ENCODE data around the gene ASIC2. TPM values are rescaled to one million over a fixed set of nuclear protein-coding genes. Genes with fewer than 3 reads are reported as not detected.

The ASIC2 gene
- total RNA-seq, 1 donor: not detected

DNA sequence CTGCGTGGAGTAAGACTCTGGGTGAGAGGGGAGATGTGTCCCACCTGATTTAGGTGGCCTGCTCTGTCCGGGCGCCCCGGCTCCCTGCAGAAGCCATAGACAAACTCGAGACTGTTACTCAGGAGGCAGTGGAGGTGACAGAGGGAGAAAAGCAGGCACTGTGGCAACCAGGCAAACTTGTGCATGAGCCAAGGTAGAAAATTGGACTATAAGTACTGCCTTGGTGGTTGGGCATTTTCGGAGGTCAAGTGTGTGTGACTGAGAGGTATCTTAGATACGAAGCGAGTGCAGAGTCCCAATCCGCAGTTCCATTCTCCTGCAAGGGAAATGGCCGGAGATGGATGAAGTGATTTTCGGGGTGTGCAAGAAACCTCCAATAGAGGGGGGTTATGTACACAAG lies 328.6 kb downstream of the ASIC2 start:
- no peak overlapping the region for H3K4me3 ChIP-seq (ENCODE audit: insufficient read depth, low read length)
- H4K20me1 ChIP-seq (ENCODE audit: insufficient read depth, low read length): no peaks in the 10 kb centered on the region
- no peak overlapping the region for H3K4me2 ChIP-seq (ENCODE audit: insufficient read depth, low read length)
- no peaks in the 10 kb centered on the region for H3K79me2 ChIP-seq (ENCODE audit: insufficient read depth, low read length)
- H3K27ac ChIP-seq (ENCODE audit: low read depth, low read length): no peak overlapping the region
- H3K27me3 ChIP-seq (ENCODE audit: insufficient read depth, low read length): peaks cover 11% of the 10 kb centered on the region
- TF ChIP-seq, protein P1, sequence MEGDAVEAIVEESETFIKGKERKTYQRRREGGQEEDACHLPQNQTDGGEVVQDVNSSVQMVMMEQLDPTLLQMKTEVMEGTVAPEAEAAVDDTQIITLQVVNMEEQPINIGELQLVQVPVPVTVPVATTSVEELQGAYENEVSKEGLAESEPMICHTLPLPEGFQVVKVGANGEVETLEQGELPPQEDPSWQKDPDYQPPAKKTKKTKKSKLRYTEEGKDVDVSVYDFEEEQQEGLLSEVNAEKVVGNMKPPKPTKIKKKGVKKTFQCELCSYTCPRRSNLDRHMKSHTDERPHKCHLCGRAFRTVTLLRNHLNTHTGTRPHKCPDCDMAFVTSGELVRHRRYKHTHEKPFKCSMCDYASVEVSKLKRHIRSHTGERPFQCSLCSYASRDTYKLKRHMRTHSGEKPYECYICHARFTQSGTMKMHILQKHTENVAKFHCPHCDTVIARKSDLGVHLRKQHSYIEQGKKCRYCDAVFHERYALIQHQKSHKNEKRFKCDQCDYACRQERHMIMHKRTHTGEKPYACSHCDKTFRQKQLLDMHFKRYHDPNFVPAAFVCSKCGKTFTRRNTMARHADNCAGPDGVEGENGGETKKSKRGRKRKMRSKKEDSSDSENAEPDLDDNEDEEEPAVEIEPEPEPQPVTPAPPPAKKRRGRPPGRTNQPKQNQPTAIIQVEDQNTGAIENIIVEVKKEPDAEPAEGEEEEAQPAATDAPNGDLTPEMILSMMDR (IDR thresholded peaks at IDR 0.05; ENCODE audit: extremely low read depth, low read depth, low read length): no peak
- H3K9me3 ChIP-seq (ENCODE audit: low read depth, low read length): no peaks in the 10 kb centered on the region
- no peaks in the 10 kb centered on the region for H3K36me3 ChIP-seq (ENCODE audit: insufficient read depth, low read length)
- no peak for DNase-seq (ENCODE audit: insufficient read length, low spot score, missing footprints)
- H3K4me1 ChIP-seq (ENCODE audit: insufficient read depth, low read length): no peaks in the 10 kb centered on the region
- H2AFZ ChIP-seq (ENCODE audit: low read length): no peak overlapping the region

All from osteoblast (primary cell).